SK-N-MC (cell line): ENCODE data around the gene GABBR2.

Experiments used
- EZH2 ChIP-seq: fragments of 200-600 bp; sonication (generic); IDR thresholded peaks from one replicate; pipeline ENCODE4 v1.6.1; 2017; ENCODE audit warnings: antibody characterized with exemption
- FOXP2 ChIP-seq: optimal IDR thresholded peaks from 2 replicates; pipeline ENCODE3; 2011; ENCODE audit warnings: mild to moderate bottlenecking, moderate library complexity; ENCODE audit not compliant: insufficient read depth; ENCODE audit errors: extremely low read length, control extremely low read depth
- POLR2AphosphoS5 ChIP-seq: IDR thresholded peaks from 2 replicates; pipeline ENCODE4 v1.6.1; 2012; ENCODE audit warnings: mild to moderate bottlenecking, low read depth, low read length, borderline replicate concordance

GRCh38 chr9:98468567-98469239 lies 240.0 kb downstream of the GABBR2 start:
- TF ChIP-seq FOXP2: no peak
- no peak for TF ChIP-seq EZH2
- TF ChIP-seq POLR2AphosphoS5: no peak
